ENCODE data around the gene CELF5. TPM values are rescaled to one million over a fixed set of nuclear protein-coding genes. Genes with fewer than 3 reads are reported as not detected.

Gene CELF5
- total and polyA plus RNA-seq, 2 donors (not counting 1 experiment from before 2014, with no cell fraction given) = 0.15 TPM; not detected in 1

DNA sequence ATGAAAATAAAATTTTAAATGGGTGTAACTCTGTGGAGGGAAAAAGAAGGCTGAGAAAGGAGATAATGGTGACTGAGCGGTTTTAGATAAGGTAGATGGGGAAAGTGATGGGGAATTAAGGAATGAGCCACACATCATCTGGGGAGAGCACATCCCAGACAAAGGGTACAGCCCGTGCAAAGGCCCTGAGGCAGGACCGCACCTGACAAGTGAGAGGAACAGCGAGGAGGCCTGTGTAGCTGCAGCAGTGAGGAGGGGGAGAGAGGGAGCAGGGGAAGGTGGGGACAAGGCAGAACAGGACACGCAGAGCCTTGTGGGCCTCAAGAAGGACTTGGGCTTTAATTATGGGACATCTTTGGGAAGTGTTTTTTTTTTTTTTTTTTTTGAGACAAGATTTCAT is 1.8 kb upstream of the CELF5 start:
- TF ChIP-seq, protein P1, sequence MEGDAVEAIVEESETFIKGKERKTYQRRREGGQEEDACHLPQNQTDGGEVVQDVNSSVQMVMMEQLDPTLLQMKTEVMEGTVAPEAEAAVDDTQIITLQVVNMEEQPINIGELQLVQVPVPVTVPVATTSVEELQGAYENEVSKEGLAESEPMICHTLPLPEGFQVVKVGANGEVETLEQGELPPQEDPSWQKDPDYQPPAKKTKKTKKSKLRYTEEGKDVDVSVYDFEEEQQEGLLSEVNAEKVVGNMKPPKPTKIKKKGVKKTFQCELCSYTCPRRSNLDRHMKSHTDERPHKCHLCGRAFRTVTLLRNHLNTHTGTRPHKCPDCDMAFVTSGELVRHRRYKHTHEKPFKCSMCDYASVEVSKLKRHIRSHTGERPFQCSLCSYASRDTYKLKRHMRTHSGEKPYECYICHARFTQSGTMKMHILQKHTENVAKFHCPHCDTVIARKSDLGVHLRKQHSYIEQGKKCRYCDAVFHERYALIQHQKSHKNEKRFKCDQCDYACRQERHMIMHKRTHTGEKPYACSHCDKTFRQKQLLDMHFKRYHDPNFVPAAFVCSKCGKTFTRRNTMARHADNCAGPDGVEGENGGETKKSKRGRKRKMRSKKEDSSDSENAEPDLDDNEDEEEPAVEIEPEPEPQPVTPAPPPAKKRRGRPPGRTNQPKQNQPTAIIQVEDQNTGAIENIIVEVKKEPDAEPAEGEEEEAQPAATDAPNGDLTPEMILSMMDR (IDR thresholded peaks at IDR 0.05) = no peak
- TF ChIP-seq EZH2 (IDR thresholded peaks at IDR 0.05; ENCODE audit: borderline replicate concordance, insufficient read depth, low read depth, low read length, poor library complexity, severe bottlenecking) = no peak

DNA sequence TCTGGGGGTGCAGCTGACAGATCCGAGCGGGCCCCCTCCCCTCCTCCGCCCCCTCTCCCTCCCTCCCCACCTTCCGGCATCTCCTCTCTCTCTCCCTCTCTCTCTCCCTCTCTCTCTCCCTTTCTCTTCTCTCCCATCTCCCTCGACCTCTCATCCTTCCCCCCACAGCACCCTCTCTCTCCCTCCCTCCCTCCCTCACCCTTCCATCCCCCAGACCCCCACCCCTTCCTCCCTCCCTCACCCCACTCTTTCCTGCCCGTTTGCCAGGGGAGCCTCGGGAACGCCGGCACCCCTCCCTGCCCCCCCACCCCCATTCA is 666 bp downstream of the CELF5 start:
- TF ChIP-seq, protein P1 (IDR thresholded peaks at IDR 0.05) = no peak
- TF ChIP-seq EZH2 (IDR thresholded peaks at IDR 0.05; ENCODE audit: borderline replicate concordance, insufficient read depth, low read depth, low read length, poor library complexity, severe bottlenecking) = no peak
- Mint-ChIP-seq H3K27ac (no peak overlapping the region), H3K27me3 (peaks cover 20% of the 10 kb centered on the region)

More for the DNA sequence above, 1.8 kb upstream of the CELF5 start:
- Mint-ChIP-seq H3K27me3 (peaks cover 16% of the 10 kb centered on the region), H3K4me1 (peaks cover 4% of the 10 kb centered on the region), H3K27ac (no peak overlapping the region), H3K9me3 (ENCODE audit: insufficient read depth) (no peaks in the 10 kb centered on the region), H3K4me3 (no peak overlapping the region)
- ATAC-seq (ENCODE audit: low read depth) (no peak), DNase-seq (peak; percentile 9)
- 92% methylated on average over 5 of the region's 5 CpGs for WGBS (ENCODE audit: insufficient coverage)
- no peaks in the 10 kb centered on the region for H3K36me3 ChIP-seq (replicated peaks in 1 of 2; ENCODE audit: control extremely low read depth in 1 of 2, control insufficient read depth in 1 of 2, extremely low read depth in 1 of 2, insufficient read depth in 2 of 2, low read length in 1 of 2)
- H3K9me3 ChIP-seq (ENCODE audit: control extremely low read depth in 1 of 3, control insufficient read depth in 2 of 3, insufficient read depth in 1 of 3, low read length in 2 of 3) = peaks cover 0 to 4% (median 0%) of the 10 kb centered on the region in 3 donors
- no peak overlapping the region for H3K4me2 ChIP-seq (replicated peaks; ENCODE audit: low read depth, low read length, poor library complexity, severe bottlenecking)
- POLR2A ChIA-PET = interaction anchor here (0.5 kb wide), 1 partner anchor 373 kb away, joined by 3 read pairs; no protein-coding TSS in a partner anchor
- H3K27ac ChIP-seq (ENCODE audit: low read length in 2 of 2) = no peak overlapping the region
- no peak overlapping the region for H3K4me3 ChIP-seq (ENCODE audit: control extremely low read depth in 1 of 5, extremely low read depth in 1 of 5, insufficient read depth in 1 of 5, low read depth in 2 of 5, low read length in 4 of 5)
- H3K9ac ChIP-seq (ENCODE audit: low read length) = no peak overlapping the region
- no peaks in the 10 kb centered on the region for H3K79me2 ChIP-seq (ENCODE audit: control insufficient read depth, insufficient read depth, low read length)
- intact Hi-C loops (cut with micrococcal nuclease) = no loop called here
- H4K20me1 ChIP-seq (ENCODE audit: control insufficient read depth, insufficient read depth, low read length, poor library complexity, severe bottlenecking) = no peaks in the 10 kb centered on the region
- peaks cover 0 to 5% of the 10 kb centered on the region in 2 donors for H3K4me1 ChIP-seq (ENCODE audit: control insufficient read depth in 2 of 2, insufficient read depth in 2 of 2, low read length in 2 of 2)
- CTCF ChIA-PET = interaction anchor here (0.6 to 1.3 kb wide), 2 partner anchors 11 to 80 kb away, joined by 3 to 4 read pairs; no protein-coding TSS in a partner anchor
- H2AFZ ChIP-seq (ENCODE audit: insufficient read depth, low read depth, low read length, poor library complexity, severe bottlenecking) = no peak overlapping the region
- H3K27me3 ChIP-seq (replicated peaks in 1 of 4; ENCODE audit: control extremely low read depth in 1 of 4, control insufficient read depth in 3 of 4, insufficient read depth in 4 of 4, low read length in 3 of 4) = peaks cover 0 to 39% (median 12%) of the 10 kb centered on the region in 4 experiments

More for the DNA sequence above, 666 bp downstream of the CELF5 start:
- Histone ChIP-seq H3K9ac (ENCODE audit: low read length) (no peak overlapping the region), H2AFZ (ENCODE audit: insufficient read depth, low read depth, low read length, poor library complexity, severe bottlenecking) (no peak overlapping the region), H3K36me3 (replicated peaks in 1 of 2; ENCODE audit: control extremely low read depth in 1 of 2, control insufficient read depth in 1 of 2, extremely low read depth in 1 of 2, insufficient read depth in 2 of 2, low read length in 1 of 2) (no peaks in the 10 kb centered on the region), H3K9me3 (ENCODE audit: control extremely low read depth in 1 of 3, control insufficient read depth in 2 of 3, insufficient read depth in 1 of 3, low read length in 2 of 3) (peaks cover 0 to 4% (median 0%) of the 10 kb centered on the region in 3 donors), H3K4me1 (ENCODE audit: control insufficient read depth in 2 of 2, insufficient read depth in 2 of 2, low read length in 2 of 2) (peaks cover 0 to 5% of the 10 kb centered on the region in 2 donors), H3K4me3 (ENCODE audit: control extremely low read depth in 1 of 5, extremely low read depth in 1 of 5, insufficient read depth in 1 of 5, low read depth in 2 of 5, low read length in 4 of 5) (no peak overlapping the region), H3K79me2 (ENCODE audit: control insufficient read depth, insufficient read depth, low read length) (no peaks in the 10 kb centered on the region), H3K27ac (ENCODE audit: low read length in 2 of 2) (no peak overlapping the region), H4K20me1 (ENCODE audit: control insufficient read depth, insufficient read depth, low read length, poor library complexity, severe bottlenecking) (no peaks in the 10 kb centered on the region), H3K27me3 (replicated peaks in 1 of 4; ENCODE audit: control extremely low read depth in 1 of 4, control insufficient read depth in 3 of 4, insufficient read depth in 4 of 4, low read length in 3 of 4) (peaks cover 0 to 61% (median 19%) of the 10 kb centered on the region in 4 experiments), H3K4me2 (replicated peaks; ENCODE audit: low read depth, low read length, poor library complexity, severe bottlenecking) (no peak overlapping the region)
- Mint-ChIP-seq H3K9me3 (ENCODE audit: insufficient read depth) (no peaks in the 10 kb centered on the region), H3K4me1 (peaks cover 7% of the 10 kb centered on the region), H3K4me3 (no peak overlapping the region)
- ATAC-seq (ENCODE audit: low read depth) = no peak
- DNase-seq = no peak
- WGBS (ENCODE audit: insufficient coverage) = 2% methylated on average over 5 of the region's 9 CpGs
- CTCF ChIA-PET = no interaction called here
- intact Hi-C loops (cut with micrococcal nuclease) = no loop called here
- POLR2A ChIA-PET = no interaction called here

Data from B cell (primary cell).